ENCODE data around the gene MOSPD2.

MOSPD2 gene

GRCh38 chrX:14913241-14913640 is 40.0 kb downstream of the MOSPD2 start:
- no peak for DNase-seq (ENCODE audit: extremely low read depth in 1 of 2, low read depth in 1 of 2)

- DNase-seq (ENCODE audit: extremely low read depth in 1 of 2, low read depth in 1 of 2), result no peak
These were observed 42.4 kb downstream of the MOSPD2 start for GRCh38 chrX:14915596-14915995.

- DNase-seq (ENCODE audit: extremely low read depth in 1 of 2, low read depth in 1 of 2), result no peak
These were observed 42.9 kb downstream of the MOSPD2 start for GRCh38 chrX:14916017-14916674.

GRCh38 chrX:14919407-14919806 is 46.2 kb downstream of the MOSPD2 start:
- DNase-seq (ENCODE audit: extremely low read depth in 1 of 2, low read depth in 1 of 2), result no peak

GRCh38 chrX:14920196-14920595 is 47.0 kb downstream of the MOSPD2 start:
- DNase-seq (ENCODE audit: extremely low read depth in 1 of 2, low read depth in 1 of 2), result no peak

GRCh38 chrX:14922437-14922836 is 49.2 kb downstream of the MOSPD2 start:
- no peak for DNase-seq (ENCODE audit: extremely low read depth in 1 of 2, low read depth in 1 of 2)

- no peak for DNase-seq (ENCODE audit: extremely low read depth in 1 of 2, low read depth in 1 of 2)
These were observed 50.5 kb downstream of the MOSPD2 start for GRCh38 chrX:14923761-14924160.

GRCh38 chrX:14926471-14926870 is 53.2 kb downstream of the MOSPD2 start:
- no peak for DNase-seq (ENCODE audit: extremely low read depth in 1 of 2, low read depth in 1 of 2)

GRCh38 chrX:14927401-14927800 is 54.2 kb downstream of the MOSPD2 start:
- no peak for DNase-seq (ENCODE audit: extremely low read depth in 1 of 2, low read depth in 1 of 2)

- DNase-seq (ENCODE audit: extremely low read depth in 1 of 2, low read depth in 1 of 2), result no peak
These were observed 57.4 kb downstream of the MOSPD2 start for GRCh38 chrX:14930663-14931062.

- no peak for DNase-seq (ENCODE audit: extremely low read depth in 1 of 2, low read depth in 1 of 2)
These were observed 58.9 kb downstream of the MOSPD2 start for GRCh38 chrX:14932136-14932535.

- DNase-seq (ENCODE audit: extremely low read depth in 1 of 2, low read depth in 1 of 2), result no peak
These were observed 61.2 kb downstream of the MOSPD2 start for GRCh38 chrX:14934423-14934822.

- no peak for DNase-seq (ENCODE audit: extremely low read depth in 1 of 2, low read depth in 1 of 2)
These were observed 63.3 kb downstream of the MOSPD2 start for GRCh38 chrX:14936561-14936960.

- no peak for DNase-seq (ENCODE audit: extremely low read depth in 1 of 2, low read depth in 1 of 2)
These were observed 66.4 kb downstream of the MOSPD2 start for GRCh38 chrX:14939644-14940043.

GRCh38 chrX:14941301-14941700 is 68.1 kb downstream of the MOSPD2 start:
- DNase-seq (ENCODE audit: extremely low read depth in 1 of 2, low read depth in 1 of 2), result no peak

- DNase-seq (ENCODE audit: extremely low read depth in 1 of 2, low read depth in 1 of 2), result no peak
These were observed 69.1 kb downstream of the MOSPD2 start for GRCh38 chrX:14942341-14942740.

GRCh38 chrX:14943962-14944361 is 70.7 kb downstream of the MOSPD2 start:
- DNase-seq (ENCODE audit: extremely low read depth in 1 of 2, low read depth in 1 of 2), result no peak

- no peak for DNase-seq (ENCODE audit: extremely low read depth in 1 of 2, low read depth in 1 of 2)
These were observed 73.5 kb downstream of the MOSPD2 start for GRCh38 chrX:14946606-14947155.

GRCh38 chrX:14948691-14949090 is 75.5 kb downstream of the MOSPD2 start:
- DNase-seq (ENCODE audit: extremely low read depth in 1 of 2, low read depth in 1 of 2), result no peak

GRCh38 chrX:14956813-14957582 is 83.8 kb downstream of the MOSPD2 start:
- no peak for DNase-seq (ENCODE audit: extremely low read depth in 1 of 2, low read depth in 1 of 2)

GRCh38 chrX:14963447-14964236 is 90.4 kb downstream of the MOSPD2 start:
- no peak for DNase-seq (ENCODE audit: extremely low read depth in 1 of 2, low read depth in 1 of 2)
